M059J (cell line): ENCODE results near the gene PIK3R5. TPM values are rescaled to one million over a fixed set of nuclear protein-coding genes. Genes with fewer than 3 reads are reported as not detected.

Experiments used
- DNase-seq: peaks from one replicate; pipeline ENCODE4 v3.0.0-alpha.2; 2012; ENCODE audit warnings: low read depth
- total RNA-seq: library from RNA; depleted of rRNA; stranded (reverse); fragments of >200 nt; shearing (Covaris generic); gene quantifications from 2 replicates; pipeline ENCODE4 v1.2.3, GENCODE V29; 2014; rRNA removed

The PIK3R5 gene
- total RNA-seq, 1 experiment from 2014 or later = not detected

- no peak for DNase-seq
Observed at GRCh38 chr17:8832711-8833352, 132.7 kb downstream of the PIK3R5 start.

GRCh38 chr17:8831234-8831849 is 134.2 kb downstream of the PIK3R5 start:
- DNase-seq = no peak

- no peak for DNase-seq
Observed at GRCh38 chr17:8830141-8830540, 135.4 kb downstream of the PIK3R5 start.

GRCh38 chr17:8829036-8829941 is 136.2 kb downstream of the PIK3R5 start:
- no peak for DNase-seq

Other genes starting within 250 kb of the PIK3R5 start
- gene CCDC42, start 220.9 kb downstream of the PIK3R5 start, total RNA-seq = not detected in 2 replicates
- gene SPDYE4, start 207.2 kb downstream of the PIK3R5 start, total RNA-seq = not detected in 2 replicates
- gene MFSD6L, start 166.3 kb downstream of the PIK3R5 start, total RNA-seq = not detected in 2 replicates
- gene PIK3R6, start 98.0 kb downstream of the PIK3R5 start, total RNA-seq = not detected in 2 replicates
- 0.07 TPM in 1 of 2 replicates, not detected in the other for gene NTN1, start 55.8 kb upstream of the PIK3R5 start, total RNA-seq